B cell (primary cell): ENCODE data around the gene TMED5. TPM values are rescaled to one million over a fixed set of nuclear protein-coding genes. Genes with fewer than 3 reads are reported as not detected.

Experiments
- ATAC-seq: fragments of 200-7000 bp; cut with Tn5 transposase; one replicate; pipeline ENCODE4 v1.10.0; 2021; ENCODE audit warnings: low read depth, mild to moderate bottlenecking, moderate number of reproducible peaks, moderate library complexity
- CTCF ChIA-PET: fragments of 350-600 bp; sonication (Branson Sonifier 250); formaldehyde crosslinking; loops from one replicate; lab custom pipeline; 2021; ENCODE audit warnings: antibody characterized with exemption, inconsistent platforms; lab: Charles Lee
- POLR2A ChIA-PET: fragments of 350-600 bp; sonication (Branson Sonifier 250); formaldehyde crosslinking; loops from one replicate; lab custom pipeline; 2021; ENCODE audit warnings: antibody characterized with exemption; lab: Charles Lee
- DNase-seq: peaks from one replicate; pipeline ENCODE4 v3.0.0; 2013
- H2AFZ ChIP-seq: 2 replicates; pipeline ENCODE4 v1.6.1; 2012; ENCODE audit warnings: mild to moderate bottlenecking, low read depth, low read length; ENCODE audit not compliant: insufficient read depth, poor library complexity, severe bottlenecking
- H3K27ac ChIP-seq, 2 donors: 1 replicate in 1 of 2; 2 replicates in 1 of 2; pipeline ENCODE4 v1.5.1; 2012 to 2013; ENCODE audit warnings: low read length in 2 of 2, mild to moderate bottlenecking in 2 of 2, moderate library complexity in 1 of 2
- H3K27me3 ChIP-seq, 4 experiments: fragments of 200-600 bp in 1 of 4; sonication (generic) in 1 of 4; replicated peaks in 1 of 4; 1 replicate in 2 of 4; 2 replicates in 2 of 4; pipeline versions ENCODE4 v1.6.1 to v1.7.0; 2013 to 2016; ENCODE audit warnings: low read length in 3 of 4, mild to moderate bottlenecking in 2 of 4, mixed read lengths in 1 of 4, moderate library complexity in 1 of 4; ENCODE audit not compliant: insufficient read depth in 4 of 4, control insufficient read depth in 3 of 4; ENCODE audit errors: control extremely low read depth in 1 of 4
- H3K36me3 ChIP-seq, 2 experiments: replicated peaks in 1 of 2; 1 replicate in 1 of 2; 2 replicates in 1 of 2; pipeline versions ENCODE4 v1.6.1 to v1.7.1; 2013; ENCODE audit warnings: low read length in 1 of 2; ENCODE audit not compliant: insufficient read depth in 2 of 2, control insufficient read depth in 1 of 2; ENCODE audit errors: control extremely low read depth in 1 of 2, extremely low read depth in 1 of 2
- H3K4me1 ChIP-seq, 2 donors: fragments of 200-600 bp in 1 of 2; sonication (generic) in 1 of 2; 1 replicate in 1 of 2; 2 replicates in 1 of 2; pipeline versions ENCODE4 v1.5.1 to v1.6.1; 2013 to 2017; ENCODE audit warnings: low read length in 2 of 2; ENCODE audit not compliant: control insufficient read depth in 2 of 2, insufficient read depth in 2 of 2
- H3K4me2 ChIP-seq: replicated peaks from 2 replicates; pipeline ENCODE3; 2012; ENCODE audit warnings: mild to moderate bottlenecking, low read depth, low read length; ENCODE audit not compliant: poor library complexity, severe bottlenecking
- H3K4me3 ChIP-seq, 5 experiments: fragments of 200-600 bp in 1 of 5; sonication (generic) in 1 of 5; 1 replicate in 3 of 5; 2 replicates in 2 of 5; pipeline versions ENCODE4 v1.5.1 to v1.7.0; 2011 to 2016; ENCODE audit warnings: low read length in 4 of 5, mild to moderate bottlenecking in 4 of 5, low read depth in 2 of 5, control low read depth in 1 of 5, moderate library complexity in 1 of 5; ENCODE audit not compliant: insufficient read depth in 1 of 5; ENCODE audit errors: control extremely low read depth in 1 of 5, extremely low read depth in 1 of 5
- H3K79me2 ChIP-seq: fragments of 200-600 bp; sonication (generic); one replicate; pipeline ENCODE4 v1.6.0; 2016; ENCODE audit warnings: low read length; ENCODE audit not compliant: control insufficient read depth, insufficient read depth
- H3K9ac ChIP-seq: fragments of 200-600 bp; sonication (generic); 2 replicates; pipeline ENCODE4 v1.6.1; 2017; ENCODE audit warnings: mild to moderate bottlenecking, low read length, moderate library complexity
- H3K9me3 ChIP-seq, 3 donors: one replicate each; pipeline versions ENCODE4 v1.6.1 to v1.7.1; 2013; ENCODE audit warnings: low read length in 2 of 3; ENCODE audit not compliant: control insufficient read depth in 2 of 3, insufficient read depth in 1 of 3; ENCODE audit errors: control extremely low read depth in 1 of 3
- H4K20me1 ChIP-seq: 2 replicates; pipeline ENCODE4 v1.6.0; 2012; ENCODE audit warnings: mild to moderate bottlenecking, low read length; ENCODE audit not compliant: insufficient read depth, control insufficient read depth, poor library complexity, severe bottlenecking
- H3K27ac Mint-ChIP-seq: one replicate; pipeline ENCODE4 v1.8.0; 2021; ENCODE audit warnings: mixed read lengths
- H3K27me3 Mint-ChIP-seq: one replicate; pipeline ENCODE4 v1.8.0; 2021; ENCODE audit warnings: mixed read lengths
- H3K4me1 Mint-ChIP-seq: one replicate; pipeline ENCODE4 v1.8.0; 2021; ENCODE audit warnings: mixed read lengths
- H3K4me3 Mint-ChIP-seq: one replicate; pipeline ENCODE4 v1.8.0; 2021; ENCODE audit warnings: mixed read lengths
- H3K9me3 Mint-ChIP-seq: one replicate; pipeline ENCODE4 v1.8.0; 2022; ENCODE audit warnings: mixed read lengths; ENCODE audit not compliant: insufficient read depth
- EZH2 ChIP-seq: IDR thresholded peaks from 2 replicates; pipeline ENCODE4 v1.6.1; 2012; ENCODE audit warnings: borderline replicate concordance, low read depth, mild to moderate bottlenecking, moderate library complexity, low read length; ENCODE audit not compliant: insufficient read depth, poor library complexity, severe bottlenecking
- WGBS: methylation state at CpG from one replicate; pipeline ENCODE4 v1.1.5; 2013; ENCODE audit warnings: missing lambda C conversion rate; ENCODE audit not compliant: insufficient coverage; 5-methylcytosine and 5-hydroxymethylcytosine counted together
- intact Hi-C: fragments of 100-400 bp; cut with micrococcal nuclease; formaldehyde crosslinking; loops from one replicate; pipeline ENCODE4 v1.10.0; 2022
- polyA plus RNA-seq: library from polyadenylated mRNA; depleted of rRNA; stranded (reverse); fragments of >200 nt; gene quantifications from 2 replicates; pipeline ENCODE4 v1.2.3, GENCODE V29; 2012
- total RNA-seq, 2 donors: library from RNA; stranded (reverse); fragments of 120-200 nt in 1 of 2; gene quantifications; 1 replicate in 1 of 2; 2 replicates in 1 of 2; pipeline versions ENCODE4 v1.2.3 to v1.2.4, GENCODE V29; 2013 to 2022
- TF ChIP-seq, protein P1 (sequence below): fragments of 200-600 bp; IDR thresholded peaks from one replicate; pipeline ENCODE4 v1.8.0; 2022; ENCODE audit warnings: antibody characterized with exemption, mild to moderate bottlenecking

The TMED5 gene
- total and polyA plus RNA-seq, 2 donors (not counting 1 experiment from before 2014, with no cell fraction given) = 23.7 to 46.1 TPM

DNA sequence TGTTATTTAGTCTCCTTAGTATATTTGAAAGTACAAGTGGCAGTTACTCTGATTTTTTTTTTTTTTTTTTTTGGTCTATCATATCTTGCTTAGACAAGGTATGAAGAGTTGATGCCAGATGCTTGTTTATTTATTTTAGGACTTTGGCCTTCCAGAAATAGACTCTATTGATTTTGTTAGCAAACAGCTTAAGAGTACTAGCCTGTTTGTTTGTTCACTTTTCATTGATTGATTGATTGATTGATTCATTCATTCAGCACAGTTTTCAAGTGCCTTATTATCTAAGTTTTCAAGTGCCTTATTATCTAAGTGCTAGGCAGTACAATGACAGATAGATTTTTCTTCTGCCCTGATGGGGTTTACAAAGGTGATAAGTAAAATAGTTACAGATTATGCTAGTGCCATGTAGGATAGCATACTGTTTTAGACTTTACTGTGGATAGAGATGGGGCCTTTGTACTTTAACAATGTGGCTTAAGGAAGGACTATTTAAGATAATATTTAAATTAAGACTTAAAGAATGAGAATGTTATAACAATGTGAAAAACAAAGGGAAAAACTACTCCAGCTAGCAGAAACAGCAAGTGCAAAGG is 50.6 kb downstream of the TMED5 start:
- H3K36me3 ChIP-seq = peaks cover 8 to 53% of the 10 kb centered on the region in 2 experiments
- Mint-ChIP-seq H3K27ac (no peak overlapping the region), H3K4me1 (no peaks in the 10 kb centered on the region), H3K27me3 (no peaks in the 10 kb centered on the region), H3K9me3 (no peaks in the 10 kb centered on the region), H3K4me3 (no peak overlapping the region)
- ChIA-PET POLR2A (no interaction called here), CTCF (interaction anchor here (0.7 kb wide), 2 partner anchors 19 to 240 kb away, joined by 3 read pairs; no protein-coding TSS in a partner anchor)
- intact Hi-C loops = no loop called here
- H3K79me2 ChIP-seq = no peaks in the 10 kb centered on the region
- no peaks in the 10 kb centered on the region for H3K27me3 ChIP-seq
- H3K9ac ChIP-seq = no peak overlapping the region
- H3K27ac ChIP-seq = no peak overlapping the region
- DNase-seq = no peak
- H3K4me1 ChIP-seq = no peaks in the 10 kb centered on the region
- no peak overlapping the region for H2AFZ ChIP-seq
- no peak overlapping the region for H3K4me3 ChIP-seq
- H3K4me2 ChIP-seq = no peak overlapping the region
- no peaks in the 10 kb centered on the region for H3K9me3 ChIP-seq
- no peaks in the 10 kb centered on the region for H4K20me1 ChIP-seq
- TF ChIP-seq EZH2 = no peak
- TF ChIP-seq, protein P1, sequence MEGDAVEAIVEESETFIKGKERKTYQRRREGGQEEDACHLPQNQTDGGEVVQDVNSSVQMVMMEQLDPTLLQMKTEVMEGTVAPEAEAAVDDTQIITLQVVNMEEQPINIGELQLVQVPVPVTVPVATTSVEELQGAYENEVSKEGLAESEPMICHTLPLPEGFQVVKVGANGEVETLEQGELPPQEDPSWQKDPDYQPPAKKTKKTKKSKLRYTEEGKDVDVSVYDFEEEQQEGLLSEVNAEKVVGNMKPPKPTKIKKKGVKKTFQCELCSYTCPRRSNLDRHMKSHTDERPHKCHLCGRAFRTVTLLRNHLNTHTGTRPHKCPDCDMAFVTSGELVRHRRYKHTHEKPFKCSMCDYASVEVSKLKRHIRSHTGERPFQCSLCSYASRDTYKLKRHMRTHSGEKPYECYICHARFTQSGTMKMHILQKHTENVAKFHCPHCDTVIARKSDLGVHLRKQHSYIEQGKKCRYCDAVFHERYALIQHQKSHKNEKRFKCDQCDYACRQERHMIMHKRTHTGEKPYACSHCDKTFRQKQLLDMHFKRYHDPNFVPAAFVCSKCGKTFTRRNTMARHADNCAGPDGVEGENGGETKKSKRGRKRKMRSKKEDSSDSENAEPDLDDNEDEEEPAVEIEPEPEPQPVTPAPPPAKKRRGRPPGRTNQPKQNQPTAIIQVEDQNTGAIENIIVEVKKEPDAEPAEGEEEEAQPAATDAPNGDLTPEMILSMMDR = no peak
- no peak for ATAC-seq

DNA sequence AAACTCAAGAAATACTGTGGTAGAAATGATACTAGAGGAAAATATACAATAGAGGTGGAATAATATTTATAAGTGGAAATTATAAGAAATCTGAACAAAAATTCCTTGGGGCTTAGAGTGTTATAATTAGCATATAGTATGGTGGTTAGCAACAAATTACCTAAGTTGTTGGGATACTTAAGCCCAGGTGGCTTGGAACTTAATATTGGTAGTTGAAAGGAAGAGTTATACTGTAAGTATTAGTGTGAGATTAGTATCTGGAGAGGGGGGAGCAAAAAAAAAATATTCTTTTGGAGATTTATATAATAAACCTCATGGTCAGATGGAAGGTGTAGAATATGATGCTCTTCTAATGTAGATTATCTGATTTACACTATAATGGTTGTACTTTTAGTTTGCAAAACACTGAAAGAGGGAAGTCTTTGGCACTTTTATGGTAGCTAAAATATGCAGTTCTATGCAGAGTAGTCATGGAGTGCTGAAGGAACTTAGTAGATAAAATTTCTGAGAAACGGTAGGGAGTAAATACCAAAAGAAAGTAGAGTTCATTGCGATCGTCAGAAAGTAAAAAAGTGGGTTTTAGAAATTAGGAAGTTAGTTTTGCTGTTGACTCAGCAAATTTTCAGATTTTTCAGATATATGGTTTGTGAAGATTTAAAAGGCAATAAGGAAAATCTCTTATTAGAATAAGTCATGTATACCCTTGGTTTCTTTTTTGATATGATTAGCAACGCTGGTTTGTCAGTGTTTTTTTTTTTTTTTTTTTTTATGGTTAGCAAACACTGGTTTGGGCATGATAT is 55.5 kb downstream of the TMED5 start:
- 68% methylated on average over 4 of the region's 4 CpGs for WGBS
- H3K27me3 Mint-ChIP-seq = no peaks in the 10 kb centered on the region
- H3K4me1 Mint-ChIP-seq = no peaks in the 10 kb centered on the region
- H3K4me2 ChIP-seq = no peak overlapping the region
- no peaks in the 10 kb centered on the region for H3K9me3 ChIP-seq
- H3K9me3 Mint-ChIP-seq = no peaks in the 10 kb centered on the region
- H3K27ac ChIP-seq = no peak overlapping the region
- intact Hi-C loops = no loop called here
- ChIA-PET CTCF (interaction anchor here (1.1 kb wide), 1 partner anchor 44 kb away, joined by 4 read pairs; no protein-coding TSS in a partner anchor), POLR2A (no interaction called here)
- H3K27me3 ChIP-seq = no peaks in the 10 kb centered on the region
- DNase-seq (no peak), ATAC-seq (no peak)
- no peak overlapping the region for H3K27ac Mint-ChIP-seq
- no peak overlapping the region for H2AFZ ChIP-seq
- TF ChIP-seq, protein P1 = no peak
- TF ChIP-seq EZH2 = no peak
- H3K79me2 ChIP-seq = peaks cover 4% of the 10 kb centered on the region
- H4K20me1 ChIP-seq = no peaks in the 10 kb centered on the region
- no peak overlapping the region for H3K4me3 ChIP-seq
- no peak overlapping the region for H3K4me3 Mint-ChIP-seq
- peaks cover 4 to 28% of the 10 kb centered on the region in 2 experiments for H3K36me3 ChIP-seq
- H3K4me1 ChIP-seq = no peaks in the 10 kb centered on the region
- no peak overlapping the region for H3K9ac ChIP-seq
